Measurements from ENCODE around the gene AJAP1.

Gene AJAP1

DNA sequence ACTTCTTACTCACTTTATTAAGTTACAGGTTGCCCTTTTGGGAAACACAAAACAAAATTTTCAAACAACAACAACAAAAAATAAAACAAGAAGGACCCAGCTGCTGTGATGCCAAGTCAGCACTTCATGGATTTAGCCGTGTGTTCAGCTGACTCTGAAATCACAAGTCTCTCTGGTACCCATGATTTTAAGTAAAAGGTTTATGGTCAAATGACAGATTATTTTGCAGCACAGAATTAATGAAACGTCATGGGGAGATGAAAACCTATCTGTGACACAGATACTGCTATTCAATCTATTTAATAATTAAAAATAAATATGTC lies 7.1 kb downstream of the AJAP1 start:
- Histone ChIP-seq H3K27ac (ENCODE audit: low read length) (no peak overlapping the region), H3K9me3 (ENCODE audit: insufficient read depth, low read length) (no peaks in the 10 kb centered on the region), H3K79me2 (ENCODE audit: low read length) (no peaks in the 10 kb centered on the region), H4K20me1 (ENCODE audit: insufficient read depth, low read length) (no peaks in the 10 kb centered on the region), H3K4me1 (ENCODE audit: low read length) (no peaks in the 10 kb centered on the region), H3K27me3 (ENCODE audit: low read depth, low read length) (peaks cover 6% of the 10 kb centered on the region; the same call in 1 of the 2 replicates), H3K36me3 (replicated peaks; ENCODE audit: low read depth, low read length) (no peaks in the 10 kb centered on the region), H3K4me3 (ENCODE audit: low read length) (no peak overlapping the region), H2AFZ (ENCODE audit: low read depth, low read length) (no peak overlapping the region), H3K9ac (ENCODE audit: low read length) (no peak overlapping the region), H3K4me2 (ENCODE audit: low read length) (no peak overlapping the region)
- no peak for TF ChIP-seq EZH2phosphoT487 (IDR thresholded peaks at IDR 0.05; ENCODE audit: low read depth)
- no peak for TF ChIP-seq CTCF (IDR thresholded peaks at IDR 0.05; ENCODE audit: low read depth, low read length)

- TF ChIP-seq EZH2phosphoT487 (IDR thresholded peaks at IDR 0.05; ENCODE audit: low read depth), result no peak
- no peak for TF ChIP-seq CTCF (IDR thresholded peaks at IDR 0.05; ENCODE audit: low read depth, low read length)
- Histone ChIP-seq H3K27me3 (ENCODE audit: low read depth, low read length) (peaks cover 6% of the 10 kb centered on the region; the same call in 1 of the 2 replicates), H3K9me3 (ENCODE audit: insufficient read depth, low read length) (no peaks in the 10 kb centered on the region), H2AFZ (ENCODE audit: low read depth, low read length) (no peak overlapping the region), H3K9ac (ENCODE audit: low read length) (no peak overlapping the region), H3K36me3 (replicated peaks; ENCODE audit: low read depth, low read length) (no peaks in the 10 kb centered on the region), H3K4me1 (ENCODE audit: low read length) (no peaks in the 10 kb centered on the region), H3K27ac (ENCODE audit: low read length) (no peak overlapping the region), H4K20me1 (ENCODE audit: insufficient read depth, low read length) (no peaks in the 10 kb centered on the region), H3K4me2 (ENCODE audit: low read length) (no peak overlapping the region), H3K79me2 (ENCODE audit: low read length) (no peaks in the 10 kb centered on the region), H3K4me3 (ENCODE audit: low read length) (no peak overlapping the region)
These were observed 7.8 kb downstream of the AJAP1 start for GRCh38 chr1:4662168-4662567.

DNA sequence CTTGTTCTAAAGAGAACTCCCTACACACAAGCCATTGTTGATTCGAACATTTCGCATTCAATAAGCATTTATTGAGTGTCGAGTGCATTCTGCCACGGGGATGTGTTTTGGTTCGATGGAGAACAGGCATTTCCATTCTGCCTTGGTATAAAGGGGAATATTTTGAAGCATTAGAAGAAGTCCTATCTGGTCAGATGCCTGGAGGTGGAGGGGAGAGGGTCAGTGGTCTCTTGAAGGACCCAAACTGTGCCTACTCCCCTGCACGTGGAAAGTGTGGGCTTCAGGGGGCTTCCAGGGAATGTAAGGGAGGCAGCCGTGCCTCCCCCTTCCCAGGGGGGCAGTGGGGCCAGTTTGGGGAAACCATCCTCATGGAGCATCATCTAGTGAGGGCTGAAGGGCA lies 8.3 kb downstream of the AJAP1 start:
- H3K79me2 ChIP-seq (ENCODE audit: low read length), result no peaks in the 10 kb centered on the region
- peaks cover 6% of the 10 kb centered on the region; the same call in 1 of the 2 replicates for H3K27me3 ChIP-seq (ENCODE audit: low read depth, low read length)
- TF ChIP-seq CTCF (IDR thresholded peaks at IDR 0.05; ENCODE audit: low read depth, low read length), result no peak
- no peak for TF ChIP-seq EZH2phosphoT487 (IDR thresholded peaks at IDR 0.05; ENCODE audit: low read depth)
- H4K20me1 ChIP-seq (ENCODE audit: insufficient read depth, low read length), result no peaks in the 10 kb centered on the region
- H3K4me2 ChIP-seq (ENCODE audit: low read length), result no peak overlapping the region
- no peaks in the 10 kb centered on the region for H3K36me3 ChIP-seq (replicated peaks; ENCODE audit: low read depth, low read length)
- H3K4me1 ChIP-seq (ENCODE audit: low read length), result no peaks in the 10 kb centered on the region
- H3K4me3 ChIP-seq (ENCODE audit: low read length), result no peak overlapping the region
- H3K9ac ChIP-seq (ENCODE audit: low read length), result no peak overlapping the region
- no peaks in the 10 kb centered on the region for H3K9me3 ChIP-seq (ENCODE audit: insufficient read depth, low read length)
- no peak overlapping the region for H2AFZ ChIP-seq (ENCODE audit: low read depth, low read length)
- H3K27ac ChIP-seq (ENCODE audit: low read length), result no peak overlapping the region

- Histone ChIP-seq H3K9ac (ENCODE audit: low read length) (no peak overlapping the region), H3K79me2 (ENCODE audit: low read length) (no peaks in the 10 kb centered on the region), H3K9me3 (ENCODE audit: insufficient read depth, low read length) (no peaks in the 10 kb centered on the region), H3K36me3 (replicated peaks; ENCODE audit: low read depth, low read length) (no peaks in the 10 kb centered on the region), H2AFZ (ENCODE audit: low read depth, low read length) (no peak overlapping the region), H3K4me2 (ENCODE audit: low read length) (no peak overlapping the region), H3K27me3 (ENCODE audit: low read depth, low read length) (peaks cover 6% of the 10 kb centered on the region; the same call in 1 of the 2 replicates), H4K20me1 (ENCODE audit: insufficient read depth, low read length) (no peaks in the 10 kb centered on the region), H3K4me3 (ENCODE audit: low read length) (no peak overlapping the region), H3K27ac (ENCODE audit: low read length) (no peak overlapping the region), H3K4me1 (ENCODE audit: low read length) (no peaks in the 10 kb centered on the region)
- TF ChIP-seq EZH2phosphoT487 (IDR thresholded peaks at IDR 0.05; ENCODE audit: low read depth), result no peak
- no peak for TF ChIP-seq CTCF (IDR thresholded peaks at IDR 0.05; ENCODE audit: low read depth, low read length)
These were observed 9.7 kb downstream of the AJAP1 start for GRCh38 chr1:4664095-4664494.

Measured in OCI-LY3 (cell line).